PC-3 (cell line): ENCODE measurements around the gene ITSN1.

Experiments
- EZH2 ChIP-seq: fragments of 300-600 bp; sonication (generic); IDR thresholded peaks from one replicate; pipeline ENCODE4 v1.6.1; 2017; ENCODE audit warnings: antibody characterized with exemption, mild to moderate bottlenecking, low read length; ENCODE audit not compliant: unreplicated experiment
- EZH2phosphoT487 ChIP-seq: fragments of 300-600 bp; sonication (generic); IDR thresholded peaks from 2 replicates; pipeline ENCODE4 v1.6.1; 2018; ENCODE audit warnings: mild to moderate bottlenecking, antibody characterized with exemption, low read length, borderline replicate concordance
- TF ChIP-seq, protein P1 (sequence below): fragments of 300-600 bp; sonication (generic); conservative IDR thresholded peaks from 2 replicates; pipeline ENCODE4 v1.5.1; 2017; ENCODE audit warnings: antibody characterized with exemption, low read depth, mild to moderate bottlenecking, low read length

DNA sequence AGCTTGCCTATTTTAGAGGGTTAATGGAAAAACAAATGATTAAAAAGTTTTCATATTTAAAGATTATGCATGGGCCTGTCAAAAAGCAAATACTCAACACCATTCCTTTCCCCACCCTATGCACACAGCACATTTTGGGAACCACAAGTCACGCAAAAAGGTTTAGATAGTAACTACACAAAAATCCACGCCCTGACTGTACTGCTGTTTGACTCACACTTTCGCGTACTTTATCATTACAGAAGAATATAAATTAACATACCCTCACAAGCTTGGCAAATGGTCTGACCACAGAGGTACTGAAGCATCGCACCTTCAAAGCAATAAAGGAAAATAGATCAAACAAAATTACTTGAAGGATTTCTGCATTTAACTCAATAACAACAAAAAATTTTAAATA is 271.9 kb downstream of the ITSN1 start:
- TF ChIP-seq, protein P1, sequence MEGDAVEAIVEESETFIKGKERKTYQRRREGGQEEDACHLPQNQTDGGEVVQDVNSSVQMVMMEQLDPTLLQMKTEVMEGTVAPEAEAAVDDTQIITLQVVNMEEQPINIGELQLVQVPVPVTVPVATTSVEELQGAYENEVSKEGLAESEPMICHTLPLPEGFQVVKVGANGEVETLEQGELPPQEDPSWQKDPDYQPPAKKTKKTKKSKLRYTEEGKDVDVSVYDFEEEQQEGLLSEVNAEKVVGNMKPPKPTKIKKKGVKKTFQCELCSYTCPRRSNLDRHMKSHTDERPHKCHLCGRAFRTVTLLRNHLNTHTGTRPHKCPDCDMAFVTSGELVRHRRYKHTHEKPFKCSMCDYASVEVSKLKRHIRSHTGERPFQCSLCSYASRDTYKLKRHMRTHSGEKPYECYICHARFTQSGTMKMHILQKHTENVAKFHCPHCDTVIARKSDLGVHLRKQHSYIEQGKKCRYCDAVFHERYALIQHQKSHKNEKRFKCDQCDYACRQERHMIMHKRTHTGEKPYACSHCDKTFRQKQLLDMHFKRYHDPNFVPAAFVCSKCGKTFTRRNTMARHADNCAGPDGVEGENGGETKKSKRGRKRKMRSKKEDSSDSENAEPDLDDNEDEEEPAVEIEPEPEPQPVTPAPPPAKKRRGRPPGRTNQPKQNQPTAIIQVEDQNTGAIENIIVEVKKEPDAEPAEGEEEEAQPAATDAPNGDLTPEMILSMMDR: no peak
- TF ChIP-seq EZH2phosphoT487 (no peak), EZH2 (no peak)
